T-helper 17 cell (primary cell): ENCODE results near the gene COG1. TPM values are rescaled to one million over a fixed set of nuclear protein-coding genes. Genes with fewer than 3 reads are reported as not detected.

ENCODE experiments used
- ATAC-seq: fragments of 150-1000 bp; cut with Tn5 transposase; 2 replicates; pipeline ENCODE4 v1.10.0; 2021; ENCODE audit warnings: mild to moderate bottlenecking, moderate library complexity
- DNase-seq, 3 donors: peaks; one replicate each; pipeline versions ENCODE4 v3.0.0 to v3.0.0-alpha.2; 2020 to 2021
- H3K9me3 ChIP-seq: one replicate; pipeline ENCODE4 v1.7.0; 2013; ENCODE audit warnings: low read length, mild to moderate bottlenecking; ENCODE audit not compliant: control insufficient read depth, poor library complexity, severe bottlenecking
- H3K27ac Mint-ChIP-seq: one replicate; pipeline ENCODE4 v1.8.0; 2022; ENCODE audit warnings: mild to moderate bottlenecking, moderate library complexity, mixed read lengths
- H3K27me3 Mint-ChIP-seq: one replicate; pipeline ENCODE4 v1.8.0; 2022; ENCODE audit warnings: mixed read lengths
- H3K36me3 Mint-ChIP-seq: one replicate; pipeline ENCODE4 v1.8.0; 2022; ENCODE audit warnings: low read depth, mixed read lengths
- H3K4me1 Mint-ChIP-seq: one replicate; pipeline ENCODE4 v1.8.0; 2022; ENCODE audit warnings: mild to moderate bottlenecking, mixed read lengths
- H3K4me3 Mint-ChIP-seq: one replicate; pipeline ENCODE4 v1.8.0; 2022; ENCODE audit warnings: mild to moderate bottlenecking, moderate library complexity, mixed read lengths
- total RNA-seq, 4 donors: library from RNA in 2 of 4; stranded (reverse) in 2 of 4; gene quantifications; one replicate each; pipeline ENCODE4 v1.2.3 and lab custom pipeline; 2022 to 2026

COG1 gene
- total RNA-seq, 2 donors from 2014 or later = 64.4 to 70.0 TPM

- Mint-ChIP-seq H3K36me3 (peaks cover 11% of the 10 kb centered on the region), H3K27ac (no peak overlapping the region)
- ATAC-seq = no peak
These were observed 5.5 kb downstream of the COG1 start for GRCh38 chr17:73198201-73198929.

GRCh38 chr17:73198930-73199260 is 6.0 kb downstream of the COG1 start:
- Mint-ChIP-seq H3K4me1 (peaks cover 31% of the 10 kb centered on the region), H3K27me3 (no peaks in the 10 kb centered on the region), H3K4me3 (no peak overlapping the region), H3K27ac (peak overlapping the region; percentile 62), H3K36me3 (peaks cover 11% of the 10 kb centered on the region)
- H3K9me3 ChIP-seq = no peaks in the 10 kb centered on the region
- no peak for ATAC-seq
- DNase-seq = no peak

More at GRCh38 chr17:73198201-73198929, 5.5 kb downstream of the COG1 start:
- H3K9me3 ChIP-seq = no peaks in the 10 kb centered on the region
- peaks cover 31% of the 10 kb centered on the region for H3K4me1 Mint-ChIP-seq
- no peak overlapping the region for H3K4me3 Mint-ChIP-seq
- DNase-seq = no peak
- no peaks in the 10 kb centered on the region for H3K27me3 Mint-ChIP-seq

GRCh38 chr17:73199751-73200317 is 7.0 kb downstream of the COG1 start:
- ATAC-seq = no peak
- DNase-seq = no peak
- Mint-ChIP-seq H3K27me3 (no peaks in the 10 kb centered on the region), H3K4me3 (no peak overlapping the region), H3K27ac (peak overlapping the region; percentile 62), H3K36me3 (peaks cover 11% of the 10 kb centered on the region), H3K4me1 (peaks cover 29% of the 10 kb centered on the region)
- H3K9me3 ChIP-seq = no peaks in the 10 kb centered on the region

GRCh38 chr17:73200476-73200875 is 7.6 kb downstream of the COG1 start:
- peaks cover 11% of the 10 kb centered on the region for H3K36me3 Mint-ChIP-seq
- peaks cover 29% of the 10 kb centered on the region for H3K4me1 Mint-ChIP-seq
- H3K4me3 Mint-ChIP-seq = no peak overlapping the region

GRCh38 chr17:73201215-73202069 is 8.6 kb downstream of the COG1 start:
- ATAC-seq (no peak), DNase-seq (no peak)
- Mint-ChIP-seq H3K27ac (no peak overlapping the region), H3K27me3 (no peaks in the 10 kb centered on the region), H3K4me1 (peaks cover 28% of the 10 kb centered on the region), H3K4me3 (no peak overlapping the region), H3K36me3 (peaks cover 11% of the 10 kb centered on the region)
- H3K9me3 ChIP-seq = no peaks in the 10 kb centered on the region

More at GRCh38 chr17:73200476-73200875, 7.6 kb downstream of the COG1 start:
- H3K9me3 ChIP-seq = no peaks in the 10 kb centered on the region
- ATAC-seq (no peak), DNase-seq (no peak)
- Mint-ChIP-seq H3K27ac (no peak overlapping the region), H3K27me3 (no peaks in the 10 kb centered on the region)

GRCh38 chr17:73203135-73203787 is 10.4 kb downstream of the COG1 start:
- Mint-ChIP-seq H3K4me1 (peaks cover 18% of the 10 kb centered on the region), H3K36me3 (peaks cover 5% of the 10 kb centered on the region), H3K27me3 (no peaks in the 10 kb centered on the region), H3K27ac (peak overlapping the region; percentile 63), H3K4me3 (peak overlapping the region; percentile 28)
- no peaks in the 10 kb centered on the region for H3K9me3 ChIP-seq
- peak; percentile 50 for ATAC-seq
- no peak for DNase-seq

GRCh38 chr17:73203788-73204479 is 11.1 kb downstream of the COG1 start:
- no peaks in the 10 kb centered on the region for H3K9me3 ChIP-seq
- H3K4me1 Mint-ChIP-seq = peaks cover 16% of the 10 kb centered on the region
- no peak overlapping the region for H3K4me3 Mint-ChIP-seq
- DNase-seq = peak in 1 of 3 donors; percentile 16
- peaks cover 7% of the 10 kb centered on the region for H3K36me3 Mint-ChIP-seq
- peak; percentile 86 for ATAC-seq
- H3K27ac Mint-ChIP-seq = peak overlapping the region; percentile 63
- H3K27me3 Mint-ChIP-seq = no peaks in the 10 kb centered on the region

- DNase-seq = no peak
- no peaks in the 10 kb centered on the region for H3K9me3 ChIP-seq
- no peaks in the 10 kb centered on the region for H3K27me3 Mint-ChIP-seq
- peaks cover 19% of the 10 kb centered on the region for H3K4me1 Mint-ChIP-seq
- H3K4me3 Mint-ChIP-seq = no peak overlapping the region
- H3K27ac Mint-ChIP-seq = peak overlapping the region; percentile 70
- peaks cover 7% of the 10 kb centered on the region for H3K36me3 Mint-ChIP-seq
- ATAC-seq = no peak
These were observed 12.7 kb downstream of the COG1 start for GRCh38 chr17:73205459-73205961.

GRCh38 chr17:73208139-73208827 is 15.4 kb downstream of the COG1 start:
- no peak for DNase-seq

GRCh38 chr17:73209436-73209835 is 16.6 kb downstream of the COG1 start:
- peaks cover 7% of the 10 kb centered on the region for H3K36me3 Mint-ChIP-seq
- DNase-seq = no peak

More at GRCh38 chr17:73208139-73208827, 15.4 kb downstream of the COG1 start:
- H3K4me3 Mint-ChIP-seq = no peak overlapping the region
- no peak for ATAC-seq
- H3K27ac Mint-ChIP-seq = peak overlapping the region; percentile 70
- H3K9me3 ChIP-seq = no peaks in the 10 kb centered on the region
- no peaks in the 10 kb centered on the region for H3K27me3 Mint-ChIP-seq
- peaks cover 19% of the 10 kb centered on the region for H3K4me1 Mint-ChIP-seq
- peaks cover 7% of the 10 kb centered on the region for H3K36me3 Mint-ChIP-seq

GRCh38 chr17:73210002-73210678 is 17.3 kb downstream of the COG1 start:
- DNase-seq (no peak), ATAC-seq (no peak)
- H3K36me3 Mint-ChIP-seq = peaks cover 7% of the 10 kb centered on the region
- no peaks in the 10 kb centered on the region for H3K27me3 Mint-ChIP-seq
- H3K4me3 Mint-ChIP-seq = no peak overlapping the region
- H3K27ac Mint-ChIP-seq = peak overlapping the region; percentile 83
- no peaks in the 10 kb centered on the region for H3K9me3 ChIP-seq
- peaks cover 12% of the 10 kb centered on the region for H3K4me1 Mint-ChIP-seq

More at GRCh38 chr17:73209436-73209835, 16.6 kb downstream of the COG1 start:
- Mint-ChIP-seq H3K4me1 (peaks cover 12% of the 10 kb centered on the region), H3K27me3 (no peaks in the 10 kb centered on the region), H3K4me3 (no peak overlapping the region), H3K27ac (peak overlapping the region; percentile 83)
- no peaks in the 10 kb centered on the region for H3K9me3 ChIP-seq
- no peak for ATAC-seq
